ENCODE data around the gene CELA2B.
"Not testable (repeated sequence)": the region's sequence is repeated elsewhere in the genome, so short reads cannot be mapped to it uniquely, and the experiment has no call there.

Gene CELA2B

DNA sequence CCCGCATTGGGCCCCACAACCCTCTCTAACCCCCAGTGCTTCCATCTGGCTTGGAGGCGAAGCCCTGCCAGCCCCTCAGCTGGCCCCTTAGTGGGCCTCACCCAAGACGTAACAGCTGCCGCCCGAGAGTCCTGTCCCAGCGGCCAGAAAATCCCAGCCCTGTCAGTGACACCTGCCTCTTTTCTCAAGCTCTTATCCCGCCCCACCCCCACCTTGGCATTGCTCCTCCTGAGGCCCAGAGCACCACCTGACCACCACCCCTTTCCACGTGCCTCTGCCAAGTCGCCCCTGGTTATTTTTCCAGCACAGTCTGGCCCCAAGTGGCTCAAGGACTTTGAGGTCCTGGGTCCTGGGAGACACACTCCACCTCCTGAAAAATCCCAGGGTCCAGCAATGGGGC lies 43.6 kb upstream of the CELA2B start:
- no peak for TF ChIP-seq ZNF449 (tag by site-specific recombination; IDR thresholded peaks at IDR 0.05)
- no peak for TF ChIP-seq ZNF792 (tag by site-specific recombination; IDR thresholded peaks at IDR 0.05)
- no peak for TF ChIP-seq YY1 (tag by site-specific recombination; IDR thresholded peaks at IDR 0.05)
- TF ChIP-seq HOXA7 (CRISPR knock-in tag; IDR thresholded peaks at IDR 0.05; ENCODE audit: borderline replicate concordance): no peak
- TF ChIP-seq BCL6B (tag by site-specific recombination; IDR thresholded peaks at IDR 0.05): no peak
- TF ChIP-seq YY2 (tag by site-specific recombination; IDR thresholded peaks at IDR 0.05): no peak
- Histone ChIP-seq H3K4me1 (ENCODE audit: control insufficient read depth, insufficient read depth, low read length) (no peaks in the 10 kb centered on the region), H3K9me3 (ENCODE audit: control insufficient read depth, insufficient read depth, low read depth, low read length) (no peaks in the 10 kb centered on the region), H3K27ac (ENCODE audit: extremely low read depth, low read depth, low read length) (no peak overlapping the region), H3K36me3 (ENCODE audit: control insufficient read depth in 2 of 2, insufficient read depth in 1 of 2, low read length in 2 of 2) (peaks cover 0 to 15% of the 10 kb centered on the region in 2 experiments; a peak in 1 of 3 replicates), H3K4me3 (ENCODE audit: low read depth, low read length) (no peak overlapping the region)
- CTCF ChIA-PET: interaction anchor here (0.9 to 8.5 kb wide), 13 partner anchors 11 to 250 kb away, joined by 3 to 145 read pairs (median 4); no protein-coding TSS in a partner anchor
- POLR2A ChIA-PET: no interaction called here

- POLR2A ChIA-PET: no interaction called here
- H3K27ac ChIP-seq (ENCODE audit: extremely low read depth, low read depth, low read length): no peak overlapping the region
Measured at GRCh38 chr1:15433471-15433870, 42.4 kb upstream of the CELA2B start.

DNA sequence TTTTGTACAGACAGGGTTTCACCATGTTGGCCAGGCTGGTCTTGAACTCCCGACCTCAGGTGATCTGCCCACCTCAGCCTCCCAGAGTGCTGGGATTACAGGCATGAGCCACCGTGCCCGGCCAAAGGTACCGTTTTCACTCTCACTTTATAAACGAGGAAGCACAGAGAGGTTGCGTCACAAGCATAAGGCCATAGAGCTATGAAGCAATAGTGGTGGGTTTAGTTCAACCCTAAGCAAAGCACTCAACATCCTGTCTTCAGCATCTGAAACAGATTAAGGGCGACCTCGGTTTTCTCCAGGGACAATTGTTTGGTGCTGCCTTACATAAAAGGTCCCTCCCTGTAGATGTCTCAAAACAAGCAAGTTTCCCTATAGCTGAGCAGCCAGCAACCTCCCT lies 41.2 kb upstream of the CELA2B start:
- H3K4me3 ChIP-seq (ENCODE audit: low read depth, low read length); H3K36me3 ChIP-seq (ENCODE audit: control insufficient read depth in 2 of 2, insufficient read depth in 1 of 2, low read length in 2 of 2); H3K9me3 ChIP-seq (ENCODE audit: control insufficient read depth, insufficient read depth, low read depth, low read length); H3K4me1 ChIP-seq (ENCODE audit: control insufficient read depth, insufficient read depth, low read length); H3K27ac ChIP-seq (ENCODE audit: extremely low read depth, low read depth, low read length): not testable (repeated sequence)
- POLR2A ChIA-PET: interaction anchor here (0.7 kb wide), 1 partner anchor 13 kb away, joined by 5 read pairs; no protein-coding TSS in a partner anchor
- CTCF ChIA-PET: interaction anchor here (1.3 kb wide), 1 partner anchor 306 kb away, joined by 4 read pairs; no protein-coding TSS in a partner anchor

More at GRCh38 chr1:15433471-15433870, 42.4 kb upstream of the CELA2B start:
- no peaks in the 10 kb centered on the region for H3K4me1 ChIP-seq (ENCODE audit: control insufficient read depth, insufficient read depth, low read length)
- CTCF ChIA-PET: interaction anchor here (1.0 to 1.3 kb wide), 3 partner anchors 15 to 305 kb away, joined by 3 to 4 read pairs (median 3); no protein-coding TSS in a partner anchor
- H3K9me3 ChIP-seq (ENCODE audit: control insufficient read depth, insufficient read depth, low read depth, low read length): no peaks in the 10 kb centered on the region
- peaks cover 0 to 6% of the 10 kb centered on the region in 2 experiments; a peak in 1 of 3 replicates for H3K36me3 ChIP-seq (ENCODE audit: control insufficient read depth in 2 of 2, insufficient read depth in 1 of 2, low read length in 2 of 2)
- no peak for TF ChIP-seq ZNF19 (tag by site-specific recombination; IDR thresholded peaks at IDR 0.05; ENCODE audit: low read depth)
- TF ChIP-seq SCRT2 (tag by site-specific recombination; IDR thresholded peaks at IDR 0.05): no peak
- TF ChIP-seq, protein P1, sequence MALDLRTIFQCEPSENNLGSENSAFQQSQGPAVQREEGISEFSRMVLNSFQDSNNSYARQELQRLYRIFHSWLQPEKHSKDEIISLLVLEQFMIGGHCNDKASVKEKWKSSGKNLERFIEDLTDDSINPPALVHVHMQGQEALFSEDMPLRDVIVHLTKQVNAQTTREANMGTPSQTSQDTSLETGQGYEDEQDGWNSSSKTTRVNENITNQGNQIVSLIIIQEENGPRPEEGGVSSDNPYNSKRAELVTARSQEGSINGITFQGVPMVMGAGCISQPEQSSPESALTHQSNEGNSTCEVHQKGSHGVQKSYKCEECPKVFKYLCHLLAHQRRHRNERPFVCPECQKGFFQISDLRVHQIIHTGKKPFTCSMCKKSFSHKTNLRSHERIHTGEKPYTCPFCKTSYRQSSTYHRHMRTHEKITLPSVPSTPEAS (tag by site-specific recombination; IDR thresholded peaks at IDR 0.05): no peak
- no peak for TF ChIP-seq ZNF501 (tag by site-specific recombination; IDR thresholded peaks at IDR 0.05)
- no peak for TF ChIP-seq HOXA7 (CRISPR knock-in tag; IDR thresholded peaks at IDR 0.05; ENCODE audit: borderline replicate concordance)
- TF ChIP-seq, protein P2, sequence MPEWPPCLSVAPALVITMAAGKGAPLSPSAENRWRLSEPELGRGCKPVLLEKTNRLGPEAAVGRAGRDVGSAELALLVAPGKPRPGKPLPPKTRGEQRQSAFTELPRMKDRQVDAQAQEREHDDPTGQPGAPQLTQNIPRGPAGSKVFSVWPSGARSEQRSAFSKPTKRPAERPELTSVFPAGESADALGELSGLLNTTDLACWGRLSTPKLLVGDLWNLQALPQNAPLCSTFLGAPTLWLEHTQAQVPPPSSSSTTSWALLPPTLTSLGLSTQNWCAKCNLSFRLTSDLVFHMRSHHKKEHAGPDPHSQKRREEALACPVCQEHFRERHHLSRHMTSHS (tag by site-specific recombination; IDR thresholded peaks at IDR 0.05): no peak
- TF ChIP-seq ZNF138 (tag by site-specific recombination; IDR thresholded peaks at IDR 0.05; ENCODE audit: borderline replicate concordance): no peak
- no peak for TF ChIP-seq ZFP3 (tag by site-specific recombination; IDR thresholded peaks at IDR 0.05; ENCODE audit: low read depth)
- no peak for TF ChIP-seq HIC1 (tag by site-specific recombination; IDR thresholded peaks at IDR 0.05)
- TF ChIP-seq ZNF223 (tag by site-specific recombination; IDR thresholded peaks at IDR 0.05): no peak
- TF ChIP-seq ZNF146 (tag by site-specific recombination; IDR thresholded peaks at IDR 0.05): no peak
- no peak overlapping the region for H3K4me3 ChIP-seq (ENCODE audit: low read depth, low read length)
